Calu3 (cell line): ENCODE measurements around the gene AKTIP. TPM values are rescaled to one million over a fixed set of nuclear protein-coding genes. Genes with fewer than 3 reads are reported as not detected.
"Not testable (repeated sequence)": the region's sequence is repeated elsewhere in the genome, so short reads cannot be mapped to it uniquely, and the experiment has no call there.

Experiments used
- BruUV-seq: library from RNA; stranded (reverse); fragments of 400-500 nt; replicated peaks from 2 replicates; lab custom pipeline; 2021; lab: Mats Ljungman, UMichigan
- CTCF ChIA-PET: fragments of 300-600 bp; sonication (Branson Sonifier 250); formaldehyde crosslinking; loops from one replicate; lab custom pipeline; 2022; ENCODE audit warnings: antibody characterized with exemption; lab: Charles Lee
- DNase-seq: peaks from one replicate; pipeline ENCODE4 v3.0.0; 2022
- H3K27ac Mint-ChIP-seq: one replicate; pipeline ENCODE4 v1.8.0; 2022; ENCODE audit warnings: mixed read lengths; ENCODE audit not compliant: unreplicated experiment
- H3K27me3 Mint-ChIP-seq: one replicate; pipeline ENCODE4 v1.8.0; 2022; ENCODE audit warnings: mixed read lengths; ENCODE audit not compliant: unreplicated experiment
- H3K36me3 Mint-ChIP-seq: one replicate; pipeline ENCODE4 v1.8.0; 2022; ENCODE audit warnings: mild to moderate bottlenecking, moderate library complexity, mixed read lengths; ENCODE audit not compliant: insufficient read depth, unreplicated experiment
- H3K4me1 Mint-ChIP-seq: one replicate; pipeline ENCODE4 v1.8.0; 2022; ENCODE audit warnings: mild to moderate bottlenecking, low read depth, mixed read lengths; ENCODE audit not compliant: unreplicated experiment
- H3K4me3 Mint-ChIP-seq: one replicate; pipeline ENCODE4 v1.8.0; 2022; ENCODE audit warnings: mild to moderate bottlenecking, low read depth, moderate library complexity, mixed read lengths; ENCODE audit not compliant: unreplicated experiment
- H3K9me3 Mint-ChIP-seq: one replicate; pipeline ENCODE4 v1.8.0; 2022; ENCODE audit warnings: low read depth, mixed read lengths; ENCODE audit not compliant: unreplicated experiment
- CTCF ChIP-seq: fragments of 200-600 bp; IDR thresholded peaks from one replicate; pipeline ENCODE4 v1.8.0; 2022; ENCODE audit warnings: antibody characterized with exemption; ENCODE audit not compliant: unreplicated experiment
- intact Hi-C: fragments of 100-400 bp; cut with micrococcal nuclease; formaldehyde crosslinking; loops from one replicate; pipeline ENCODE4 v1.10.0; 2022; ENCODE audit not compliant: unreplicated experiment
- total RNA-seq: library from RNA; stranded (reverse); gene quantifications from 2 replicates; pipeline ENCODE4 v1.2.3, GENCODE V29; 2022

Gene AKTIP
- total RNA-seq, 1 experiment from 2014 or later = 59.4 TPM

- Mint-ChIP-seq H3K9me3 (no peaks in the 10 kb centered on the region), H3K27ac (no peak overlapping the region), H3K4me1 (no peaks in the 10 kb centered on the region), H3K27me3 (peaks cover 52% of the 10 kb centered on the region), H3K36me3 (no peaks in the 10 kb centered on the region), H3K4me3 (no peak overlapping the region)
- intact Hi-C loops = no loop called here
- TF ChIP-seq CTCF = no peak
- DNase-seq = no peak
- CTCF ChIA-PET = interaction anchor here (1.2 kb wide), 1 partner anchor 32 kb away, joined by 6 read pairs; no protein-coding TSS in a partner anchor
- BruUV-seq = no TSS peak
These were observed 39.3 kb upstream of the AKTIP start for GRCh38 chr16:53542283-53542682.

- intact Hi-C loops = no loop called here
- Mint-ChIP-seq H3K9me3 (no peaks in the 10 kb centered on the region), H3K27me3 (peaks cover 43% of the 10 kb centered on the region), H3K4me3 (no peak overlapping the region), H3K27ac (no peak overlapping the region), H3K4me1 (no peaks in the 10 kb centered on the region), H3K36me3 (no peaks in the 10 kb centered on the region)
- CTCF ChIA-PET = no interaction called here
- no peak for TF ChIP-seq CTCF
- no TSS peak for BruUV-seq
- no peak for DNase-seq
These were observed 38.3 kb upstream of the AKTIP start for GRCh38 chr16:53541326-53541725.

DNA sequence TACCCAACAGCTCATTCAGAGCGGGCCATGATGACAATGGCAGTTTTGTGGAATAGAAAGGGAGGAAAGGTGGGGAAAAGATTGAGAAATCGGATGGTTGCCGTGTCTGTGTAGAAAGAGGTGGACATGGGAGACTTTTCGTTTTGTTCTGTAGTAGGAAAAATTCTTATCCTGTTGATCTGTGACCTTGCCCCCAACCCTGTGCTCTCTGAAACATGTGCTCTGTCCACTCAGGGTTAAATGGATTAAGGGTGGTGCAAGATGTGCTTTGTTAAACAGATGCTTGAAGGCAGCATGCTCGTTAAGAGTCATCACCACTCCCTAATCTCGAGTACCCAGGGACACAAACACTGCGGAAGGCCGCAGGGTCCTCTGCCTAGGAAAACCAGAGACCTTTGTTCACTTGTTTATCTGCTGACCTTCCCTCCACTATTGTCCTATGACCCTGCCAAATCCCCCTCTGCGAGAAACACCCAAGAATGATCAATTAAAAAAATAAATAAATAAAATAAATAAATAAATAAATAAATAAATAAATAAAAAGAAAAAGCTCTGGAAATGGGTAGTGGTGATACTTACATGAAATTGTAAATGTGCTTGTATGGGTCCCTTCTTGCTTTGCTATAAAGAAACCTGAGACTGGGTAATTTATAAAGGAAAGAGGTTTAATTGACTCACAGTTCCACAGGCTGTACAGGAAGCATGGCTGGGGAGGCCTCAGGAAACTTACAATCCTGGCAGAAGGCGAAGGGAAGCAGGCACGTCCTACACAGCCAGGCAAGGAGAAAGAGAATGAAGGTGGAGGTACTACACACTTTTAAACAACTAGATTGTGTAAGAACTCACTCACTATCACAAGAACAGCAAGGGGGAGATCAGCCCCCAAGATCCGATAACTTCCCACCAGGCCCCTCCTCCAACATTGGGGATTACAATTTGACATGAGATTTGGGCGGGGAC lies 37.0 kb upstream of the AKTIP start:
- intact Hi-C loops, H3K36me3 Mint-ChIP-seq, H3K27ac Mint-ChIP-seq, H3K4me3 Mint-ChIP-seq, H3K9me3 Mint-ChIP-seq, BruUV-seq, H3K4me1 Mint-ChIP-seq, DNase-seq: not testable (repeated sequence)
- CTCF ChIA-PET = interaction anchor here (0.6 kb wide), 1 partner anchor 1274 kb away, joined by 4 read pairs; no protein-coding TSS in a partner anchor
- H3K27me3 Mint-ChIP-seq = peaks cover 32% of the 10 kb centered on the region

- H3K4me3 Mint-ChIP-seq, intact Hi-C loops, H3K4me1 Mint-ChIP-seq, H3K9me3 Mint-ChIP-seq, DNase-seq, BruUV-seq, H3K36me3 Mint-ChIP-seq, CTCF ChIA-PET, H3K27ac Mint-ChIP-seq: not testable (repeated sequence)
- peaks cover 25% of the 10 kb centered on the region for H3K27me3 Mint-ChIP-seq
These were observed 36.3 kb upstream of the AKTIP start for GRCh38 chr16:53539346-53539745.

DNA sequence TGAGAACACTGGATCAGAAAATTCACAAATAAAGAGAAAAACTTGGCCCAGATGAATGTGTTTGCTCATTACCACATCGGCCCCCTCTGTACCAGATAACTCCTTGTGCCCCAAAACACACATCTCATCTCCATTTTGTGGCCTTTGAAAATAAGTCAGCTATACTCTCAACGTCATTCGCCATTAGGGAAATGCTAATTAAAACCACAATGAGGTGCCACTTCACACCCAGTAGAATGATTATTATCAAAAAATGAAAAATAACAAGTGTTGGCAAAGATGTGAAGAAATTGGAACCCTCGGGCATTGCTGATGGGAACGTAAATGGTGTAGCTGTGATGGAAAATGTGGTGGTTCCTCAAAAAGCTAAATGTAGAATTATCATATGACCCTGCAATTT lies 34.6 kb upstream of the AKTIP start:
- Mint-ChIP-seq H3K4me3 (no peak overlapping the region), H3K36me3 (no peaks in the 10 kb centered on the region), H3K27me3 (peaks cover 7% of the 10 kb centered on the region), H3K9me3 (no peaks in the 10 kb centered on the region), H3K4me1 (no peaks in the 10 kb centered on the region), H3K27ac (no peak overlapping the region)
- CTCF ChIA-PET = no interaction called here
- no TSS peak for BruUV-seq
- no peak for TF ChIP-seq CTCF
- intact Hi-C loops = no loop called here
- DNase-seq = no peak
